Thoracic aorta (tissue), 2 donors: ENCODE data around the gene ZFP90. TPM values are rescaled to one million over a fixed set of nuclear protein-coding genes. Genes with fewer than 3 reads are reported as not detected.
"Not testable (repeated sequence)": the region's sequence is repeated elsewhere in the genome, so short reads cannot be mapped to it uniquely, and the experiment has no call there.

Experiments used
- ATAC-seq: fragments of 150-250 bp; one replicate; pipeline ENCODE4 v1.8.0; 2017; ENCODE audit warnings: low read depth; ENCODE audit not compliant: insufficient number of reproducible peaks, low FRiP score
- DNase-seq: peaks from one replicate; pipeline ENCODE4 v3.0.0-alpha.2; 2020; ENCODE audit warnings: low spot score
- H3K27ac ChIP-seq, 2 donors: fragments of 200-600 bp; sonication (generic); 1 replicate in 1 of 2; 2 replicates in 1 of 2; pipeline ENCODE4 v1.5.1; 2016; ENCODE audit warnings: mild to moderate bottlenecking in 2 of 2, moderate library complexity in 2 of 2
- H3K27me3 ChIP-seq: fragments of 200-600 bp; sonication (generic); replicated peaks from 2 replicates; pipeline ENCODE4 v1.6.0; 2016; ENCODE audit warnings: mild to moderate bottlenecking; ENCODE audit not compliant: insufficient read depth
- H3K36me3 ChIP-seq: fragments of 200-600 bp; sonication (generic); one replicate; pipeline ENCODE4 v1.5.1; 2016
- H3K4me1 ChIP-seq, 2 donors: fragments of 200-600 bp; sonication (generic); 1 replicate in 1 of 2; 2 replicates in 1 of 2; pipeline versions ENCODE4 v1.5.1 to v1.6.0; 2016; ENCODE audit warnings: low read depth in 2 of 2, mild to moderate bottlenecking in 1 of 2; ENCODE audit not compliant: control insufficient read depth in 1 of 2
- H3K4me3 ChIP-seq: fragments of 200-600 bp; sonication (generic); 2 replicates; pipeline ENCODE4 v1.5.1; 2016; ENCODE audit warnings: mild to moderate bottlenecking
- H3K9me3 ChIP-seq: fragments of 200-600 bp; sonication (generic); 2 replicates; pipeline ENCODE4 v1.5.1; 2016
- total RNA-seq, 2 donors: library from RNA; depleted of rRNA; stranded (reverse); fragments of >200 nt; gene quantifications; one replicate each; pipeline versions ENCODE4 v1.1.0 to v1.2.3, GENCODE V29; 2016
- TF ChIP-seq, protein P1 (sequence below): fragments of 200-600 bp; sonication (generic); IDR thresholded peaks from one replicate; pipeline ENCODE4 v1.5.1; 2019; ENCODE audit warnings: antibody characterized with exemption

ZFP90 gene
- total RNA-seq, 2 donors from 2014 or later = 26.6 to 29.5 TPM

DNA sequence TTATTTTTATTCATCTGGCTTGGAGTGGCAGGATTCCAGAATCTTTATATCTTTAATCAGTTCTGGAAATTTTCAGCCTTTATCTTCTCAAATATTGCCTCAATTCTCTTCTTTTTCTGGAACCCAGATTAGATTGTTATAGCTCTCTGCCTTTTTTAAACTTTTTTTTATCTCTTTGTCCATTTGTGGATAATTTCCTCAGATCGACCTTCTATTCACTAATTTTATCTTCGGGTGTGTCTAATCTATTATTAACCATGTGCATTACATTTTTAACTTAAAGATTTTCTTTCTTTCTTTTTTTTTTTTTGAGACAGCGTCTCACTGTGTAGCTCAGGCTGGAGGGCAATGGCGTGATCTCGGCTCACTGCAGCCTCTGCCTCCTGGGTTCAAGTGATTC lies 5.2 kb upstream of the ZFP90 start:
- Histone ChIP-seq H3K36me3 (no peaks in the 10 kb centered on the region), H3K27me3 (no peaks in the 10 kb centered on the region), H3K9me3 (no peaks in the 10 kb centered on the region), H3K4me1 (peaks cover 4 to 14% of the 10 kb centered on the region in 2 donors), H3K27ac (no peak overlapping the region), H3K4me3 (no peak overlapping the region)
- DNase-seq (no peak), ATAC-seq (no peak)
- TF ChIP-seq, protein P1, sequence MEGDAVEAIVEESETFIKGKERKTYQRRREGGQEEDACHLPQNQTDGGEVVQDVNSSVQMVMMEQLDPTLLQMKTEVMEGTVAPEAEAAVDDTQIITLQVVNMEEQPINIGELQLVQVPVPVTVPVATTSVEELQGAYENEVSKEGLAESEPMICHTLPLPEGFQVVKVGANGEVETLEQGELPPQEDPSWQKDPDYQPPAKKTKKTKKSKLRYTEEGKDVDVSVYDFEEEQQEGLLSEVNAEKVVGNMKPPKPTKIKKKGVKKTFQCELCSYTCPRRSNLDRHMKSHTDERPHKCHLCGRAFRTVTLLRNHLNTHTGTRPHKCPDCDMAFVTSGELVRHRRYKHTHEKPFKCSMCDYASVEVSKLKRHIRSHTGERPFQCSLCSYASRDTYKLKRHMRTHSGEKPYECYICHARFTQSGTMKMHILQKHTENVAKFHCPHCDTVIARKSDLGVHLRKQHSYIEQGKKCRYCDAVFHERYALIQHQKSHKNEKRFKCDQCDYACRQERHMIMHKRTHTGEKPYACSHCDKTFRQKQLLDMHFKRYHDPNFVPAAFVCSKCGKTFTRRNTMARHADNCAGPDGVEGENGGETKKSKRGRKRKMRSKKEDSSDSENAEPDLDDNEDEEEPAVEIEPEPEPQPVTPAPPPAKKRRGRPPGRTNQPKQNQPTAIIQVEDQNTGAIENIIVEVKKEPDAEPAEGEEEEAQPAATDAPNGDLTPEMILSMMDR = no peak

DNA sequence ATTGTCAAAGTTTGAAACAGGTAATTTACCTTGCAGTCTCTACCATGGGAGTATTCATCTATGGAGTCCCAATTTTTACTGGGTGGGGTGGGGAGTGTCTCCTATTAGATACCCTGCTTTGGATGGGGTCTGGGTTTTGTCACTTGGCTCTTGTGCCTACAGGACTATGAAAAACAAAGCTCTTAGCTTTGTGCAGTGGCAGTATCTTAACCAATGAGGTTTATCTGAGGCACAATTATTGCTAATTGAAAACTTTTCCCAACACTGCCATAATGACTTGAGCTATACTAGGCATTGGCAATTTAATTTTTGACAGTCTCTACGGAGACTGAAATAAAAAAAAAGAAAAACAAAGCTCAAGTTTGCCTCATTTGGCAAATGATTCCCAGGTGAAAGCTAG lies 3.8 kb upstream of the ZFP90 start:
- ATAC-seq = no peak
- TF ChIP-seq, protein P1 = no peak

DNA sequence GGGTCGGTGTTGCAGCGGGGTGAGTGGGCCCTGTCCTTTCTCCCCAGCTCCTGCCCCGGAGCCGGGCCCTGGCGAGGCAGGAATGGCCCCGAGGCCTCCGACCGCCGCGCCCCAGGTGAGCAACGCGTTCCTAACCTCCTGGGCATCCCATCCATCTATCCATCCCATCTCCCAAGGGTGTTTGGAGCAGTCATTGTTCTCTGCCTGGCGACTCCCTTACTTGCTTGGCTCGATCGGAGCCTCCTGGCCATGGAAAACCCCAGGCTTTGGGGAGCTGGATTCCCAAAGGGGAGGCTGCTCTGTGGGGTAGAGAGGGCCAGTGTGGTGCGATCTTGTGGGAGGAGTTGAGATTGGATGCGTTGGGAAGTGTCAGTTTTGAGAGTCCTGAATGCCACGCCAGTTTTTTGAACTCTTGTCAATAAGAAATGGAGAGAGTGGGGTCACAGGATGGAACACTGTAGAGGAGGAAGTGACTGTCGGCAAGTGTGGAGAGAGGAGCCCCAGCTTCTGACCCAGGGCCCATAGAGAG lies 684 bp downstream of the ZFP90 start:
- ATAC-seq = no peak
- Histone ChIP-seq H3K27me3 (no peaks in the 10 kb centered on the region), H3K4me3 (peak overlapping the region; percentile 95), H3K4me1 (peaks cover 4 to 6% of the 10 kb centered on the region in 2 donors), H3K9me3 (no peaks in the 10 kb centered on the region), H3K36me3 (peaks cover 8% of the 10 kb centered on the region), H3K27ac (no peak overlapping the region)
- TF ChIP-seq, protein P1 = no peak
- no peak for DNase-seq

More for the DNA sequence above, 3.8 kb upstream of the ZFP90 start:
- no peak for DNase-seq
- H3K4me3 ChIP-seq = no peak overlapping the region
- H3K36me3 ChIP-seq = no peaks in the 10 kb centered on the region
- H3K9me3 ChIP-seq = no peaks in the 10 kb centered on the region
- no peaks in the 10 kb centered on the region for H3K27me3 ChIP-seq
- no peak overlapping the region for H3K27ac ChIP-seq
- peaks cover 8 to 10% of the 10 kb centered on the region in 2 donors for H3K4me1 ChIP-seq

DNA sequence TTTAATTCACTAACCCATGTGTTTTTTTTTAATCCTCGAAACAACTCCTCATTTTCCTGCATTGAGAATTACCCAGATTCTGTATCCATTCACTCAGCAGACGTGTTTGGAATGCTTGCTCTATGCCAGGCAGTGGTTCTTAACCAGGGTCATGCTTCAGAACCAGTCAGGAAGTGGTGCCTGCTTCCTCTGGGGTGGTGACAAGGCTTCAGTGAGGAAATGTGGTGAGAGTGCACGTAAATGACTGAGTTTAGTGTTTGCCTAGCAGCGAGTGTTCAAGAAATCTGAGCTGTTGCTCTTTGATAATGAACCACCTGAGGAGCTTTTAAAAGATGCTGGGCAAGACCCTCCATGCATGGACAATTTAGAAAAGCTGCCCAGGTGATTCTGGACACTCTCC lies 9.9 kb downstream of the ZFP90 start:
- ATAC-seq (no peak), DNase-seq (no peak)
- Histone ChIP-seq H3K9me3 (peaks cover 57% of the 10 kb centered on the region), H3K4me1 (no peaks in the 10 kb centered on the region), H3K36me3 (peaks cover 55% of the 10 kb centered on the region), H3K27me3 (no peaks in the 10 kb centered on the region), H3K4me3 (no peak overlapping the region), H3K27ac (no peak overlapping the region)
- TF ChIP-seq, protein P1 = no peak

DNA sequence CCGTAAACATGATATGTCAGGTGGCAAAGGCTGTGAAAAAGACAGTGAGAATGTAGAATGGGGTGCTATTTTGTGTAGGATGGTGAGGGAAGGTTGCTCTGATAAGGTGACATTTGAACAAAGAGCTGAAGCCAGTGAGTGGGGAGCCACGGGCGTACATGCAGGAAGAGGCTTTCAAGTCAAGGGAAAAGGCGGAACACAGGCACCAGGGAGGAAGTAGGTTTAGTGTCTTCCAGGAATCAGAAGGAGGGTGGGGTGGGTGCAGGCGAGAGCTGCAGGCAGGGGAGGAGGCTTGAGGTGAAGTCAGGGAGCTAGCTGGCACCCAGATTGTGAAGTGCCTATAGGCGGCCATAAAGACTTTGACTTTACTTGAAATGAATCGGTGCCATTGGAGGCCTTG lies 14.1 kb downstream of the ZFP90 start:
- DNase-seq (no peak), ATAC-seq (no peak)
- H3K4me3 ChIP-seq = no peak overlapping the region
- no peak overlapping the region for H3K27ac ChIP-seq
- H3K9me3 ChIP-seq = peaks cover 82% of the 10 kb centered on the region
- no peaks in the 10 kb centered on the region for H3K4me1 ChIP-seq
- no peaks in the 10 kb centered on the region for H3K27me3 ChIP-seq
- peaks cover 78% of the 10 kb centered on the region for H3K36me3 ChIP-seq
- TF ChIP-seq, protein P1 = no peak

DNA sequence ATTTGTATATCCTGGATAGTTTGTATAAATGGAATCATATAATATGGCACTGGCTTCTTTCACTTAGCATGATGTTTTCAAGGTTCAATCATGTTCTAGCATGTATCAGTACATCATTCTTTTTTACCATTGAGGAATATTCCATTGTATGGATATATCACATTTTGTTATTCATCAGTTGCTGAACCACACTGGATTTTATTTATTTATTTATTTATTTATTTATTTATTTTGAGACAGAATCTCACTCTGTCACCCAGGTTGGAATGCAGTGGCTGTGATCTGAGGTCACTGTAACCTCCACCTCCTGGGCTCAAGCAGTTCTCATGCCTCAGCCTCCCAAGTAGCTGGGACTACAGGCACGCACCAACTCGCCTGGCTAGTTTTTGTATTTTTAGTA lies 21.2 kb downstream of the ZFP90 start:
- peaks cover 98% of the 10 kb centered on the region for H3K9me3 ChIP-seq
- H3K4me3 ChIP-seq, DNase-seq, H3K4me1 ChIP-seq, H3K27me3 ChIP-seq, ATAC-seq, H3K27ac ChIP-seq: not testable (repeated sequence)
- peaks cover 83% of the 10 kb centered on the region for H3K36me3 ChIP-seq
